ENCODE measurements around the gene CEBPG. TPM values are rescaled to one million over a fixed set of nuclear protein-coding genes. Genes with fewer than 3 reads are reported as not detected.

CEBPG gene
- total and polyA plus RNA-seq, 9 of the 15 experiments (the other 6 are each of a cell fraction or from before 2014, with no cell fraction given) = 9.5 to 34.9 (median 30.9) TPM

DNA sequence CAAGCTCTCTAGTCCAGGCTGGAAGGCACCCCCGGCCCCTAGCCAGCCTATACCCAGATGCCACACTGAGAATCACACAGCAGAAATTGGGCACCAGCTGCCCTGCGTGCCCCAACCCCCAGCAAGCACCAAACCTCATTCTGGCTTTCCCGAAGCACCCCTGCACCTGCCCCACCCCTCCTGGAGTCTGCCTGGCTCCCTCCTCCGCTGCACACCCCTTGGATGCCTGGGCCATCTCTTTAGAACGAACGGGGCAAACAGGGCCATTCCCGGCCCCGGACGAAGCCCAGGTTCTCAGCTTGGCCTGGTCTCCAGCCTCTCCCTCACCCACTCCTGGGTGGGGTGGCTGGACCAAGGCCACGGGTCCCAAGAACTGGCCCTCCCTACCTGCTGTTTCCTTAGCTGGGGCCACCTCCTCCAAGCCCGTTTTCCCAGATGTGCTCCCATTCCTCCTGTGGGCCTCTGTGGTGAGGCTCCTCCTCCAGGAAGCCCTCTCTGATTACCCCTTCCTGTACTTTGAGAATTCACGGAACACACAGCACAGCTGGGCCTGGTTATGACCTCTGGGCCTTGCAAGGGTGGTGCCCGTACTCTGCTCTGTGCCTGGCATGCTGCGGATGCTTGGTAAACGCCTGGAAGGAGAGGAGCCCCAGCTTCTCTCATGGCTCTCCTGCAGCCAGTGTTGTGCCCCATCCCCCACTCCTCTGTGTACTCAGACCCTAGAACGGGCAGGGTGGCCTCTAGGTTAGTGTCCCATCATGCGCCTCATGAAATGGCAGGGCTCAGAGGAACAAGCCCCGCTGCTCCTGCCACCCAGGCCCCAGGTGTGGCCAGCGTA lies 21.4 kb downstream of the CEBPG start (continued):
- TF ChIP-seq SMAD3 (CRISPR knock-in tag; conservative IDR thresholded peaks at IDR 0.05) (no peak), SMAD1 (IDR thresholded peaks at IDR 0.05; ENCODE audit: low read depth, low read length, partially characterized antibody) (no peak), ETS2 (tag; IDR thresholded peaks at IDR 0.05; ENCODE audit: borderline replicate concordance, poor library complexity, severe bottlenecking) (no peak), MYBL2 (IDR thresholded peaks at IDR 0.05; ENCODE audit: low read depth) (no peak), MYBL2 (CRISPR knock-in tag; IDR thresholded peaks at IDR 0.05; ENCODE audit: borderline replicate concordance) (no peak), CEBPG (CRISPR knock-in tag; IDR thresholded peaks at IDR 0.05) (no peak), CEBPG (tag; conservative IDR thresholded peaks at IDR 0.05 in 1 of 2, IDR thresholded peaks at IDR 0.05 in 1 of 2) (peak in 1 of 2 experiments; percentile 60; a peak in 2 of 4 replicates), HDGF (IDR thresholded peaks at IDR 0.05) (no peak), SIN3B (IDR thresholded peaks at IDR 0.05; ENCODE audit: low read depth) (no peak), POLR2G (IDR thresholded peaks at IDR 0.05; ENCODE audit: low read depth, low read length) (peak; percentile 6; the same call in 1 of the 2 replicates), MTA2 (IDR thresholded peaks at IDR 0.05; ENCODE audit: low read depth) (no peak), ZNF239 (CRISPR knock-in tag; IDR thresholded peaks at IDR 0.05) (no peak), ZC3H11A (IDR thresholded peaks at IDR 0.05; ENCODE audit: low read depth, low read length) (no peak), RBM22 (IDR thresholded peaks at IDR 0.05; ENCODE audit: low read depth, low read length, poor library complexity, severe bottlenecking) (no peak), SRSF3 (IDR thresholded peaks at IDR 0.05; ENCODE audit: insufficient read depth, low read length) (no peak), GTF2F1 (IDR thresholded peaks at IDR 0.05; ENCODE audit: low read depth, low read length) (no peak)
- TF ChIP-seq, protein P1, sequence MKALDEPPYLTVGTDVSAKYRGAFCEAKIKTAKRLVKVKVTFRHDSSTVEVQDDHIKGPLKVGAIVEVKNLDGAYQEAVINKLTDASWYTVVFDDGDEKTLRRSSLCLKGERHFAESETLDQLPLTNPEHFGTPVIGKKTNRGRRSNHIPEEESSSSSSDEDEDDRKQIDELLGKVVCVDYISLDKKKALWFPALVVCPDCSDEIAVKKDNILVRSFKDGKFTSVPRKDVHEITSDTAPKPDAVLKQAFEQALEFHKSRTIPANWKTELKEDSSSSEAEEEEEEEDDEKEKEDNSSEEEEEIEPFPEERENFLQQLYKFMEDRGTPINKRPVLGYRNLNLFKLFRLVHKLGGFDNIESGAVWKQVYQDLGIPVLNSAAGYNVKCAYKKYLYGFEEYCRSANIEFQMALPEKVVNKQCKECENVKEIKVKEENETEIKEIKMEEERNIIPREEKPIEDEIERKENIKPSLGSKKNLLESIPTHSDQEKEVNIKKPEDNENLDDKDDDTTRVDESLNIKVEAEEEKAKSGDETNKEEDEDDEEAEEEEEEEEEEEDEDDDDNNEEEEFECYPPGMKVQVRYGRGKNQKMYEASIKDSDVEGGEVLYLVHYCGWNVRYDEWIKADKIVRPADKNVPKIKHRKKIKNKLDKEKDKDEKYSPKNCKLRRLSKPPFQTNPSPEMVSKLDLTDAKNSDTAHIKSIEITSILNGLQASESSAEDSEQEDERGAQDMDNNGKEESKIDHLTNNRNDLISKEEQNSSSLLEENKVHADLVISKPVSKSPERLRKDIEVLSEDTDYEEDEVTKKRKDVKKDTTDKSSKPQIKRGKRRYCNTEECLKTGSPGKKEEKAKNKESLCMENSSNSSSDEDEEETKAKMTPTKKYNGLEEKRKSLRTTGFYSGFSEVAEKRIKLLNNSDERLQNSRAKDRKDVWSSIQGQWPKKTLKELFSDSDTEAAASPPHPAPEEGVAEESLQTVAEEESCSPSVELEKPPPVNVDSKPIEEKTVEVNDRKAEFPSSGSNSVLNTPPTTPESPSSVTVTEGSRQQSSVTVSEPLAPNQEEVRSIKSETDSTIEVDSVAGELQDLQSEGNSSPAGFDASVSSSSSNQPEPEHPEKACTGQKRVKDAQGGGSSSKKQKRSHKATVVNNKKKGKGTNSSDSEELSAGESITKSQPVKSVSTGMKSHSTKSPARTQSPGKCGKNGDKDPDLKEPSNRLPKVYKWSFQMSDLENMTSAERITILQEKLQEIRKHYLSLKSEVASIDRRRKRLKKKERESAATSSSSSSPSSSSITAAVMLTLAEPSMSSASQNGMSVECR (CRISPR knock-in tag; IDR thresholded peaks at IDR 0.05) = no peak
- TF ChIP-seq, protein P2, sequence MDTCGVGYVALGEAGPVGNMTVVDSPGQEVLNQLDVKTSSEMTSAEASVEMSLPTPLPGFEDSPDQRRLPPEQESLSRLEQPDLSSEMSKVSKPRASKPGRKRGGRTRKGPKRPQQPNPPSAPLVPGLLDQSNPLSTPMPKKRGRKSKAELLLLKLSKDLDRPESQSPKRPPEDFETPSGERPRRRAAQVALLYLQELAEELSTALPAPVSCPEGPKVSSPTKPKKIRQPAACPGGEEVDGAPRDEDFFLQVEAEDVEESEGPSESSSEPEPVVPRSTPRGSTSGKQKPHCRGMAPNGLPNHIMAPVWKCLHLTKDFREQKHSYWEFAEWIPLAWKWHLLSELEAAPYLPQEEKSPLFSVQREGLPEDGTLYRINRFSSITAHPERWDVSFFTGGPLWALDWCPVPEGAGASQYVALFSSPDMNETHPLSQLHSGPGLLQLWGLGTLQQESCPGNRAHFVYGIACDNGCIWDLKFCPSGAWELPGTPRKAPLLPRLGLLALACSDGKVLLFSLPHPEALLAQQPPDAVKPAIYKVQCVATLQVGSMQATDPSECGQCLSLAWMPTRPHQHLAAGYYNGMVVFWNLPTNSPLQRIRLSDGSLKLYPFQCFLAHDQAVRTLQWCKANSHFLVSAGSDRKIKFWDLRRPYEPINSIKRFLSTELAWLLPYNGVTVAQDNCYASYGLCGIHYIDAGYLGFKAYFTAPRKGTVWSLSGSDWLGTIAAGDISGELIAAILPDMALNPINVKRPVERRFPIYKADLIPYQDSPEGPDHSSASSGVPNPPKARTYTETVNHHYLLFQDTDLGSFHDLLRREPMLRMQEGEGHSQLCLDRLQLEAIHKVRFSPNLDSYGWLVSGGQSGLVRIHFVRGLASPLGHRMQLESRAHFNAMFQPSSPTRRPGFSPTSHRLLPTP (IDR thresholded peaks at IDR 0.05; ENCODE audit: borderline replicate concordance, extremely low read depth, insufficient read length) = peak; percentile 64
- TF ChIP-seq, protein P3, sequence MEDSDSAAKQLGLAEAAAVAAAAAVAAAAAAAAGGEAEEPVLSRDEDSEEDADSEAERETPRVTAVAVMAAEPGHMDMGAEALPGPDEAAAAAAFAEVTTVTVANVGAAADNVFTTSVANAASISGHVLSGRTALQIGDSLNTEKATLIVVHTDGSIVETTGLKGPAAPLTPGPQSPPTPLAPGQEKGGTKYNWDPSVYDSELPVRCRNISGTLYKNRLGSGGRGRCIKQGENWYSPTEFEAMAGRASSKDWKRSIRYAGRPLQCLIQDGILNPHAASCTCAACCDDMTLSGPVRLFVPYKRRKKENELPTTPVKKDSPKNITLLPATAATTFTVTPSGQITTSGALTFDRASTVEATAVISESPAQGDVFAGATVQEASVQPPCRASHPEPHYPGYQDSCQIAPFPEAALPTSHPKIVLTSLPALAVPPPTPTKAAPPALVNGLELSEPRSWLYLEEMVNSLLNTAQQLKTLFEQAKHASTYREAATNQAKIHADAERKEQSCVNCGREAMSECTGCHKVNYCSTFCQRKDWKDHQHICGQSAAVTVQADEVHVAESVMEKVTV (CRISPR knock-in tag; IDR thresholded peaks at IDR 0.05) = no peak

Data from K562 (cell line).